Mesenchymal stem cell (in vitro differentiated cells and primary cell): ENCODE data around the gene CCDC137.
A peak's percentile ranks its signal among the peaks of the same experiment; 100 is the strongest.

Experiments used
- DNase-seq: peaks from one replicate; pipeline ENCODE4 v3.0.0-alpha.2; 2013
- H2AFZ ChIP-seq: one replicate; pipeline ENCODE4 v1.6.1; 2013; ENCODE audit warnings: low read depth, mild to moderate bottlenecking, control low read depth, inconsistent platforms, low read length, moderate library complexity
- H2AK5ac ChIP-seq: 2 replicates; pipeline ENCODE4 v1.6.1; 2013; ENCODE audit warnings: low read length, moderate library complexity, mild to moderate bottlenecking, inconsistent platforms; ENCODE audit not compliant: severe bottlenecking
- H2BK120ac ChIP-seq: one replicate; pipeline ENCODE4 v1.6.1; 2013; ENCODE audit warnings: low read depth, mild to moderate bottlenecking, inconsistent platforms, low read length, moderate library complexity
- H2BK12ac ChIP-seq, 2 experiments: one replicate each; pipeline ENCODE4 v1.6.1; 2013; ENCODE audit warnings: inconsistent platforms in 2 of 2, low read length in 2 of 2, mild to moderate bottlenecking in 2 of 2, moderate library complexity in 2 of 2, control low read depth in 1 of 2
- H2BK15ac ChIP-seq: one replicate; pipeline ENCODE4 v1.6.1; 2013; ENCODE audit warnings: mild to moderate bottlenecking, low read depth, inconsistent platforms; ENCODE audit not compliant: poor library complexity, severe bottlenecking
- H2BK5ac ChIP-seq: 2 replicates; pipeline ENCODE4 v1.6.1; 2013; ENCODE audit warnings: low read depth, mild to moderate bottlenecking, low read length, control low read depth, inconsistent platforms; ENCODE audit not compliant: poor library complexity, severe bottlenecking
- H3K14ac ChIP-seq, 2 experiments: one replicate each; pipeline ENCODE4 v1.6.1; 2013; ENCODE audit warnings: inconsistent platforms in 2 of 2, low read length in 2 of 2, control low read depth in 1 of 2, mild to moderate bottlenecking in 1 of 2, moderate library complexity in 1 of 2
- H3K18ac ChIP-seq, 2 experiments: one replicate each; pipeline ENCODE4 v1.6.1; 2013; ENCODE audit warnings: inconsistent platforms in 2 of 2, low read length in 2 of 2, control low read depth in 1 of 2, low read depth in 1 of 2, mild to moderate bottlenecking in 1 of 2
- H3K23ac ChIP-seq, 2 experiments: one replicate each; pipeline ENCODE4 v1.6.1; 2013; ENCODE audit warnings: inconsistent platforms in 2 of 2, low read length in 2 of 2, mild to moderate bottlenecking in 2 of 2, moderate library complexity in 2 of 2, control low read depth in 1 of 2
- H3K27ac ChIP-seq: 2 replicates; pipeline ENCODE4 v1.5.1; 2013; ENCODE audit warnings: mild to moderate bottlenecking, moderate library complexity, low read length, control low read depth, inconsistent platforms; ENCODE audit not compliant: poor library complexity, severe bottlenecking
- H3K27me3 ChIP-seq, 2 experiments: 2 replicates each; pipeline versions ENCODE4 v1.6.1 to v1.7.0; 2013; ENCODE audit warnings: low read length in 2 of 2, mild to moderate bottlenecking in 2 of 2, moderate library complexity in 2 of 2, control low read depth in 1 of 2, inconsistent platforms in 1 of 2; ENCODE audit not compliant: control insufficient read depth in 1 of 2, insufficient read depth in 1 of 2
- H3K36me3 ChIP-seq, 2 experiments: 2 replicates each; pipeline versions ENCODE4 v1.6.1 to v1.7.0; 2013; ENCODE audit warnings: low read length in 2 of 2, control low read depth in 1 of 2, inconsistent platforms in 1 of 2, low read depth in 1 of 2, mild to moderate bottlenecking in 1 of 2; ENCODE audit not compliant: insufficient read depth in 2 of 2, control insufficient read depth in 1 of 2
- H3K4ac ChIP-seq, 2 experiments: one replicate each; pipeline ENCODE4 v1.6.1; 2013; ENCODE audit warnings: inconsistent platforms in 2 of 2, low read length in 2 of 2, mild to moderate bottlenecking in 2 of 2, moderate library complexity in 2 of 2, control low read depth in 1 of 2, low read depth in 1 of 2
- H3K4me1 ChIP-seq: 2 replicates; pipeline ENCODE4 v1.6.1; 2013; ENCODE audit warnings: low read depth, low read length, control low read depth; ENCODE audit not compliant: control insufficient read depth, insufficient read depth
- H3K4me2 ChIP-seq: 2 replicates; pipeline ENCODE4 v1.6.1; 2013; ENCODE audit warnings: low read length, mild to moderate bottlenecking, inconsistent platforms; ENCODE audit not compliant: poor library complexity, severe bottlenecking
- H3K4me3 ChIP-seq, 2 experiments: 2 replicates each; pipeline versions ENCODE4 v1.5.1 to v1.7.0; 2013; ENCODE audit warnings: low read length in 2 of 2, mild to moderate bottlenecking in 2 of 2, control low read depth in 1 of 2, low read depth in 1 of 2; ENCODE audit not compliant: insufficient read depth in 1 of 2
- H3K79me1 ChIP-seq: replicated peaks from 2 replicates; pipeline ENCODE4 v1.6.1; 2013; ENCODE audit warnings: mild to moderate bottlenecking, control low read depth, low read length, inconsistent platforms; ENCODE audit not compliant: poor library complexity, severe bottlenecking
- H3K9ac ChIP-seq: 2 replicates; pipeline ENCODE4 v1.7.0; 2013; ENCODE audit warnings: mild to moderate bottlenecking, low read length, moderate library complexity
- H3K9me3 ChIP-seq: 2 replicates; pipeline ENCODE4 v1.7.0; 2013; ENCODE audit warnings: mild to moderate bottlenecking, low read length; ENCODE audit not compliant: control insufficient read depth
- H4K8ac ChIP-seq: one replicate; pipeline ENCODE4 v1.6.1; 2013; ENCODE audit warnings: inconsistent platforms, mild to moderate bottlenecking, low read length, moderate library complexity
- H4K91ac ChIP-seq: one replicate; pipeline ENCODE4 v1.6.1; 2013; ENCODE audit warnings: mild to moderate bottlenecking, low read length, inconsistent platforms
- WGBS: methylation state at CpG from one replicate; pipeline ENCODE4 v1.1.7; 2013; ENCODE audit warnings: mixed read lengths; 5-methylcytosine and 5-hydroxymethylcytosine counted together

The CCDC137 gene

DNA sequence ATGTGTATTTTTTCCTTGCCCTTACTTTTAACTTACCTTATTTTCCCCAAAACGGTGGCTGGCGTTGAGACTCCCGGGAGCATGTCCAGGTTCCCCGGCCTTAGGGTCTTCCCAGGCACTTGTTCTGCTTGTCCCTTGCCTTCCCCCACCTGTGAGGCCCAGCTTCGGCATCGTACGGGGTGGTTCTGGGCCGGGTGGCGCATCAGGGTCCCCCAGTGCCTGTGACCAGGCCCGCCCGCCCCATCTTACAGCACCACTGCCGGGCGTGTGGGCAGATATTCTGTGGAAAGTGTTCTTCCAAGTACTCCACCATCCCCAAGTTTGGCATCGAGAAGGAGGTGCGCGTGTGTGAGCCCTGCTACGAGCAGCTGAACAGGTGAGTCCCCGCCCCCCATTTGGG is 24.7 kb downstream of the CCDC137 start:
- no peak overlapping the region for H2AFZ ChIP-seq
- no peak overlapping the region for H3K27ac ChIP-seq
- no peak overlapping the region for H2BK15ac ChIP-seq
- no peak overlapping the region for H4K91ac ChIP-seq
- no peak overlapping the region for H3K18ac ChIP-seq
- H3K4me1 ChIP-seq = peaks cover 10% of the 10 kb centered on the region
- no peak overlapping the region for H3K23ac ChIP-seq
- no peak overlapping the region for H2BK120ac ChIP-seq
- no peak overlapping the region for H3K9ac ChIP-seq
- peaks cover 96 to 99% of the 10 kb centered on the region in 2 experiments for H3K36me3 ChIP-seq
- no peak overlapping the region for H2AK5ac ChIP-seq
- no peak overlapping the region for H4K8ac ChIP-seq
- H3K9me3 ChIP-seq = no peaks in the 10 kb centered on the region
- no peak overlapping the region for H3K14ac ChIP-seq
- no peak overlapping the region for H3K4me2 ChIP-seq
- DNase-seq = no peak
- no peaks in the 10 kb centered on the region for H3K27me3 ChIP-seq
- no peak overlapping the region for H2BK12ac ChIP-seq
- peak overlapping the region in 1 of 2 experiments; percentile 5 for H3K4ac ChIP-seq
- peaks cover 34% of the 10 kb centered on the region for H3K79me1 ChIP-seq
- 99% methylated on average over 18 of the region's 18 CpGs for WGBS
- no peak overlapping the region for H2BK5ac ChIP-seq
- H3K4me3 ChIP-seq = no peak overlapping the region

DNA sequence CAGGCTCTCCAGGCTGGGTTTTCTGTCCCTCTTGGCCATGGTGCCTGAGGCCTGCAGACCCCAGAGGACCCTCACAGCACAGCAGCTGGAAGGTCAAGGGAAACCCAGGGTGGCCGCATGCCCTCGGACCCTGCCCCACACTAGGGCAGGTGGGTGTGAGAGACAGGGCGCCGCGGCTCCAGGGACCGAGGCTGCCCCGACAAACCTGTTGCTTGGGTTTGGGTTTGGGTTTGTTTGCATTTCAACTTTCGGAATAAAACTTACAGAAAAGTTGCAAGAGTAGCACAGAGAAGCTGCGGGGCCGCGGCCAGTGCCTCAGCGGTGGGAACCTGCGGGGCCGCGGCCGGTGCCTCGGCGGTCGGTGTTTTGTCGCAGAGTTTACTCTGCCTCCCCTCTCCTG is 25.1 kb downstream of the CCDC137 start:
- H3K14ac ChIP-seq = no peak overlapping the region
- no peak overlapping the region for H3K18ac ChIP-seq
- H3K4ac ChIP-seq = peak overlapping the region in 1 of 2 experiments; percentile 5
- H3K36me3 ChIP-seq = peaks cover 96 to 99% of the 10 kb centered on the region in 2 experiments
- no peak overlapping the region for H2BK120ac ChIP-seq
- no peak overlapping the region for H3K9ac ChIP-seq
- H4K8ac ChIP-seq = no peak overlapping the region
- H3K4me3 ChIP-seq = no peak overlapping the region
- peaks cover 37% of the 10 kb centered on the region for H3K79me1 ChIP-seq
- H3K27me3 ChIP-seq = no peaks in the 10 kb centered on the region
- H4K91ac ChIP-seq = no peak overlapping the region
- H2BK5ac ChIP-seq = no peak overlapping the region
- no peak overlapping the region for H2AK5ac ChIP-seq
- no peak overlapping the region for H3K27ac ChIP-seq
- no peak overlapping the region for H2AFZ ChIP-seq
- no peak overlapping the region for H3K23ac ChIP-seq
- H2BK15ac ChIP-seq = no peak overlapping the region
- H2BK12ac ChIP-seq = no peak overlapping the region
- WGBS = 98% methylated on average over 20 of the region's 20 CpGs
- DNase-seq = no peak
- no peaks in the 10 kb centered on the region for H3K9me3 ChIP-seq
- no peak overlapping the region for H3K4me2 ChIP-seq
- H3K4me1 ChIP-seq = peaks cover 7% of the 10 kb centered on the region

DNA sequence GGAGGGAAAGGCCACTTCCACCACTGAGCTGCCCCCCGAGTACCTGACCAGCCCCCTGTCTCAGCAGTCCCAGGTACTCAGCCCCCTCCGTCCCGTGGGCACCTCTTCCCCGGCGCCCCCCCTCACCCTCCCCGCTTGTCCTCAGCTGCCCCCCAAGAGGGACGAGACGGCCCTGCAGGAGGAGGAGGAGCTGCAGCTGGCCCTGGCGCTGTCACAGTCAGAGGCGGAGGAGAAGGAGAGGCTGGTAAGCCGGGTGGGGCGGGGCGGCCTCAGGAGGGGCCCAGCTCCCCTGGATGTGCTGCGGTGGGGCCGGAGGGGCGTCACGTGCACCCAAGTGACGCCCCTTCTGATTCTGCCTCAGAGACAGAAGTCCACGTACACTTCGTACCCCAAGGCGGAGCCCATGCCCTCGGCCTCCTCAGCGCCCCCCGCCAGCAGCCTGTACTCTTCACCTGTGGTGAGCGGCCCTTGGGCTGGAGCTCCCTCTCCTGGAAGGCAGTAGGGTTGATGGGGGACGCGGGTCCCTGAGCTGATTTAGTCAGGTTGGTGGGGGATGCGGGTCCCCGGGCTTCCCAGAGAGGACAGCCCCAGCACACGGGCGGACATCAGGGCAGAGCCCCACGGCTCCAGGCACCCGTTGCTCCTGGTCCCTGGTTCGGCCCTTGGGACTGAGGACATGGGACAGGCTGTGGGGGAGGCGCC is 27.1 kb downstream of the CCDC137 start:
- WGBS = 93% methylated on average over 29 of the region's 35 CpGs
- Histone ChIP-seq H3K23ac (no peak overlapping the region), H2BK5ac (no peak overlapping the region), H2BK12ac (no peak overlapping the region), H2BK15ac (no peak overlapping the region), H3K4me2 (no peak overlapping the region), H3K14ac (no peak overlapping the region), H2BK120ac (no peak overlapping the region), H4K8ac (no peak overlapping the region), H3K27me3 (no peaks in the 10 kb centered on the region), H3K36me3 (peaks cover 96 to 99% of the 10 kb centered on the region in 2 experiments), H3K9me3 (no peaks in the 10 kb centered on the region), H3K4me1 (peaks cover 6% of the 10 kb centered on the region), H3K79me1 (peaks cover 34% of the 10 kb centered on the region), H2AFZ (no peak overlapping the region), H3K4ac (no peak overlapping the region), H3K9ac (no peak overlapping the region), H4K91ac (no peak overlapping the region), H3K18ac (no peak overlapping the region), H3K4me3 (no peak overlapping the region), H3K27ac (no peak overlapping the region), H2AK5ac (no peak overlapping the region)
- no peak for DNase-seq

DNA sequence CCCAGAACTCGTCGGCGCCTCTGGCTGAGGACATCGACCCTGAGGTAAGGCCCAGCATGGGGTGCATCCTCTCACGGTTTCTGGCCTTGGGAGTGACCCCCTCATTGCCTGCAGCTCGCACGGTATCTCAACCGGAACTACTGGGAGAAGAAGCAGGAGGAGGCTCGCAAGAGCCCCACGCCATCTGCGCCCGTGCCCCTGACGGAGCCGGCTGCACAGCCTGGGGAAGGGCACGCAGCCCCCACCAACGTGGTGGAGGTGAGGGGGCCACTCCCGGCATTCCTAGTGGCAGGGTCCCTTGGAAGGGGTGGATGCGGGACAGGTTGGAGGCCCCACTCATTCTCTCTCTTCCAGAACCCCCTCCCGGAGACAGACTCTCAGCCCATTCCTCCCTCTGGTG is 28.3 kb downstream of the CCDC137 start:
- no peak overlapping the region for H3K27ac ChIP-seq
- peaks cover 5% of the 10 kb centered on the region for H3K4me1 ChIP-seq
- H3K18ac ChIP-seq = no peak overlapping the region
- H3K14ac ChIP-seq = no peak overlapping the region
- H3K4me2 ChIP-seq = no peak overlapping the region
- H4K91ac ChIP-seq = no peak overlapping the region
- no peak overlapping the region for H3K23ac ChIP-seq
- H3K9me3 ChIP-seq = no peaks in the 10 kb centered on the region
- H3K4me3 ChIP-seq = no peak overlapping the region
- H2AFZ ChIP-seq = no peak overlapping the region
- H3K36me3 ChIP-seq = peaks cover 94% of the 10 kb centered on the region in 2 experiments
- H2AK5ac ChIP-seq = no peak overlapping the region
- H3K4ac ChIP-seq = no peak overlapping the region
- 96% methylated on average over 19 of the region's 19 CpGs for WGBS
- peaks cover 31% of the 10 kb centered on the region for H3K79me1 ChIP-seq
- no peak for DNase-seq
- H3K27me3 ChIP-seq = no peaks in the 10 kb centered on the region
- H2BK5ac ChIP-seq = no peak overlapping the region
- no peak overlapping the region for H2BK12ac ChIP-seq
- H4K8ac ChIP-seq = no peak overlapping the region
- no peak overlapping the region for H2BK15ac ChIP-seq
- no peak overlapping the region for H3K9ac ChIP-seq
- no peak overlapping the region for H2BK120ac ChIP-seq
